Measurements from ENCODE around the gene RUNX3.
A peak's percentile ranks its signal among the peaks of the same experiment; 100 is the strongest.
"Not testable (repeated sequence)": the region's sequence is repeated elsewhere in the genome, so short reads cannot be mapped to it uniquely, and the experiment has no call there.

Gene RUNX3

GRCh38 chr1:24900486-24900849 lies 29.6 kb downstream of the RUNX3 start:
- DNase-seq = peak; percentile 28 to 50

- DNase-seq = peak; percentile 44 to 45
These were observed 30.2 kb downstream of the RUNX3 start for GRCh38 chr1:24899581-24900485.

- DNase-seq = peak; percentile 40 to 54
These were observed 31.1 kb downstream of the RUNX3 start for GRCh38 chr1:24898909-24899439.

- DNase-seq = peak; percentile 64 to 73
These were observed 31.7 kb downstream of the RUNX3 start for GRCh38 chr1:24898152-24898908.

GRCh38 chr1:24897263-24898151 lies 32.6 kb downstream of the RUNX3 start:
- DNase-seq = peak in 1 of 2 experiments; percentile 8

- no peak for DNase-seq
These were observed 33.3 kb downstream of the RUNX3 start for GRCh38 chr1:24896596-24897262.

GRCh38 chr1:24896176-24896575 lies 33.9 kb downstream of the RUNX3 start:
- DNase-seq = no peak

GRCh38 chr1:24895511-24895910 lies 34.6 kb downstream of the RUNX3 start:
- DNase-seq = no peak

GRCh38 chr1:24894002-24894401 lies 36.1 kb downstream of the RUNX3 start:
- DNase-seq = no peak

- DNase-seq = no peak
These were observed 36.6 kb downstream of the RUNX3 start for GRCh38 chr1:24893431-24893830.

- no peak for DNase-seq
These were observed 37.6 kb downstream of the RUNX3 start for GRCh38 chr1:24892188-24893153.

GRCh38 chr1:24891367-24891766 lies 38.7 kb downstream of the RUNX3 start:
- not testable (repeated sequence) for DNase-seq

- no peak for DNase-seq
These were observed 39.2 kb downstream of the RUNX3 start for GRCh38 chr1:24890887-24891286.

GRCh38 chr1:24888971-24889676 lies 41.0 kb downstream of the RUNX3 start:
- DNase-seq = no peak

GRCh38 chr1:24888061-24888970 lies 41.8 kb downstream of the RUNX3 start:
- no peak for DNase-seq

GRCh38 chr1:24886241-24886640 lies 43.8 kb downstream of the RUNX3 start:
- DNase-seq = no peak

- DNase-seq = no peak
These were observed 45.3 kb downstream of the RUNX3 start for GRCh38 chr1:24884751-24885150.

- no peak for DNase-seq
These were observed 49.0 kb downstream of the RUNX3 start for GRCh38 chr1:24881034-24881433.
